ENCODE results near the gene TRMO.

The TRMO gene

GRCh38 chr9:97907046-97907445 lies 15.3 kb downstream of the TRMO start:
- no peak overlapping the region for H3K27ac ChIP-seq (ENCODE audit: low read depth, low read length)
- H3K36me3 ChIP-seq (ENCODE audit: control insufficient read depth, insufficient read depth, low read length), result no peaks in the 10 kb centered on the region
- H2BK15ac ChIP-seq (replicated peaks; ENCODE audit: low read depth), result no peak overlapping the region
- no peak overlapping the region for H4K5ac ChIP-seq (ENCODE audit: low read length)
- no peak overlapping the region for H3K4ac ChIP-seq (ENCODE audit: low read depth, low read length)
- H2AK5ac ChIP-seq (ENCODE audit: low read length), result no peak overlapping the region
- H3K79me2 ChIP-seq (ENCODE audit: control insufficient read depth, insufficient read depth, low read length), result no peaks in the 10 kb centered on the region
- H3K18ac ChIP-seq (ENCODE audit: low read length), result no peak overlapping the region
- no peak overlapping the region for H3K56ac ChIP-seq (ENCODE audit: low read length)
- H3K27me3 ChIP-seq (ENCODE audit: insufficient read depth, low read length, poor library complexity), result no peaks in the 10 kb centered on the region
- H3K4me3 ChIP-seq (ENCODE audit: low read length), result no peak overlapping the region
- H3K4me2 ChIP-seq (ENCODE audit: low read length), result no peak overlapping the region
- no peak overlapping the region for H3K9ac ChIP-seq (ENCODE audit: low read length)
- no peak for DNase-seq
- H3K23ac ChIP-seq (ENCODE audit: low read length), result no peak overlapping the region
- H2BK5ac ChIP-seq (ENCODE audit: low read length), result no peak overlapping the region
- H2BK120ac ChIP-seq (ENCODE audit: low read depth, low read length), result no peak overlapping the region
- WGBS (ENCODE audit: extremely low coverage, insufficient coverage, low lambda C conversion rate), result no CpG with 5 or more reads among the region's 3 CpGs
- H3K79me1 ChIP-seq (ENCODE audit: low read length), result no peaks in the 10 kb centered on the region
- no peak overlapping the region for H4K8ac ChIP-seq (ENCODE audit: low read depth, low read length)
- no peaks in the 10 kb centered on the region for H3K4me1 ChIP-seq (ENCODE audit: control insufficient read depth, low read depth, low read length)

- no CpG with 5 or more reads among the region's 12 CpGs for WGBS (ENCODE audit: extremely low coverage, insufficient coverage, low lambda C conversion rate)
- H3K56ac ChIP-seq (ENCODE audit: low read length), result no peak overlapping the region
- H2BK5ac ChIP-seq (ENCODE audit: low read length), result no peak overlapping the region
- H3K79me2 ChIP-seq (ENCODE audit: control insufficient read depth, insufficient read depth, low read length), result no peaks in the 10 kb centered on the region
- H2AK5ac ChIP-seq (ENCODE audit: low read length), result no peak overlapping the region
- H3K9ac ChIP-seq (ENCODE audit: low read length), result no peak overlapping the region
- no peak overlapping the region for H2BK15ac ChIP-seq (replicated peaks; ENCODE audit: low read depth)
- no peak overlapping the region for H3K18ac ChIP-seq (ENCODE audit: low read length)
- H3K27ac ChIP-seq (ENCODE audit: low read depth, low read length), result no peak overlapping the region
- no peak overlapping the region for H3K4ac ChIP-seq (ENCODE audit: low read depth, low read length)
- no peak overlapping the region for H4K5ac ChIP-seq (ENCODE audit: low read length)
- no peak overlapping the region for H3K4me2 ChIP-seq (ENCODE audit: low read length)
- no peak overlapping the region for H2BK120ac ChIP-seq (ENCODE audit: low read depth, low read length)
- H3K4me1 ChIP-seq (ENCODE audit: control insufficient read depth, low read depth, low read length), result no peaks in the 10 kb centered on the region
- H3K36me3 ChIP-seq (ENCODE audit: control insufficient read depth, insufficient read depth, low read length), result no peaks in the 10 kb centered on the region
- no peaks in the 10 kb centered on the region for H3K79me1 ChIP-seq (ENCODE audit: low read length)
- no peak for DNase-seq
- no peak overlapping the region for H3K23ac ChIP-seq (ENCODE audit: low read length)
- no peaks in the 10 kb centered on the region for H3K27me3 ChIP-seq (ENCODE audit: insufficient read depth, low read length, poor library complexity)
- no peak overlapping the region for H3K4me3 ChIP-seq (ENCODE audit: low read length)
- H4K8ac ChIP-seq (ENCODE audit: low read depth, low read length), result no peak overlapping the region
Measured at GRCh38 chr9:97906236-97906831, 16.0 kb downstream of the TRMO start.

- H2BK5ac ChIP-seq (ENCODE audit: low read length), result no peak overlapping the region
- no CpG with 5 or more reads among the region's 2 CpGs for WGBS (ENCODE audit: extremely low coverage, insufficient coverage, low lambda C conversion rate)
Measured at GRCh38 chr9:97905228-97905627, 17.1 kb downstream of the TRMO start.

GRCh38 chr9:97904725-97905124 lies 17.6 kb downstream of the TRMO start:
- Histone ChIP-seq H2BK15ac (replicated peaks; ENCODE audit: low read depth) (no peak overlapping the region), H3K23ac (ENCODE audit: low read length) (no peak overlapping the region), H2AK5ac (ENCODE audit: low read length) (no peak overlapping the region), H4K5ac (ENCODE audit: low read length) (no peak overlapping the region), H4K8ac (ENCODE audit: low read depth, low read length) (no peak overlapping the region), H3K9ac (ENCODE audit: low read length) (no peak overlapping the region), H3K56ac (ENCODE audit: low read length) (no peak overlapping the region), H3K27me3 (ENCODE audit: insufficient read depth, low read length, poor library complexity) (no peaks in the 10 kb centered on the region), H3K79me2 (ENCODE audit: control insufficient read depth, insufficient read depth, low read length) (no peaks in the 10 kb centered on the region), H2BK5ac (ENCODE audit: low read length) (no peak overlapping the region), H3K36me3 (ENCODE audit: control insufficient read depth, insufficient read depth, low read length) (no peaks in the 10 kb centered on the region), H2BK120ac (ENCODE audit: low read depth, low read length) (no peak overlapping the region), H3K18ac (ENCODE audit: low read length) (no peak overlapping the region), H3K4me3 (ENCODE audit: low read length) (no peak overlapping the region), H3K4me2 (ENCODE audit: low read length) (no peak overlapping the region), H3K79me1 (ENCODE audit: low read length) (no peaks in the 10 kb centered on the region), H3K4me1 (ENCODE audit: control insufficient read depth, low read depth, low read length) (no peaks in the 10 kb centered on the region), H3K4ac (ENCODE audit: low read depth, low read length) (no peak overlapping the region), H3K27ac (ENCODE audit: low read depth, low read length) (no peak overlapping the region)
- DNase-seq, result no peak
- WGBS (ENCODE audit: extremely low coverage, insufficient coverage, low lambda C conversion rate), result no CpG with 5 or more reads among the region's 9 CpGs

More at GRCh38 chr9:97905228-97905627, 17.1 kb downstream of the TRMO start:
- no peak overlapping the region for H2BK15ac ChIP-seq (replicated peaks; ENCODE audit: low read depth)
- H2BK120ac ChIP-seq (ENCODE audit: low read depth, low read length), result no peak overlapping the region
- no peaks in the 10 kb centered on the region for H3K79me2 ChIP-seq (ENCODE audit: control insufficient read depth, insufficient read depth, low read length)
- no peaks in the 10 kb centered on the region for H3K36me3 ChIP-seq (ENCODE audit: control insufficient read depth, insufficient read depth, low read length)
- H3K18ac ChIP-seq (ENCODE audit: low read length), result no peak overlapping the region
- no peak overlapping the region for H4K8ac ChIP-seq (ENCODE audit: low read depth, low read length)
- no peak overlapping the region for H3K4ac ChIP-seq (ENCODE audit: low read depth, low read length)
- H3K56ac ChIP-seq (ENCODE audit: low read length), result no peak overlapping the region
- H3K4me1 ChIP-seq (ENCODE audit: control insufficient read depth, low read depth, low read length), result no peaks in the 10 kb centered on the region
- no peak overlapping the region for H3K4me2 ChIP-seq (ENCODE audit: low read length)
- no peak overlapping the region for H3K4me3 ChIP-seq (ENCODE audit: low read length)
- DNase-seq, result no peak
- H3K27ac ChIP-seq (ENCODE audit: low read depth, low read length), result no peak overlapping the region
- H3K79me1 ChIP-seq (ENCODE audit: low read length), result no peaks in the 10 kb centered on the region
- no peak overlapping the region for H3K9ac ChIP-seq (ENCODE audit: low read length)
- H3K27me3 ChIP-seq (ENCODE audit: insufficient read depth, low read length, poor library complexity), result no peaks in the 10 kb centered on the region
- H3K23ac ChIP-seq (ENCODE audit: low read length), result no peak overlapping the region
- H4K5ac ChIP-seq (ENCODE audit: low read length), result no peak overlapping the region
- H2AK5ac ChIP-seq (ENCODE audit: low read length), result no peak overlapping the region

- Histone ChIP-seq H2BK15ac (replicated peaks; ENCODE audit: low read depth) (no peak overlapping the region), H3K9ac (ENCODE audit: low read length) (no peak overlapping the region), H3K79me1 (ENCODE audit: low read length) (no peaks in the 10 kb centered on the region), H3K4ac (ENCODE audit: low read depth, low read length) (no peak overlapping the region), H2BK120ac (ENCODE audit: low read depth, low read length) (no peak overlapping the region), H2AK5ac (ENCODE audit: low read length) (no peak overlapping the region), H3K18ac (ENCODE audit: low read length) (no peak overlapping the region), H3K4me2 (ENCODE audit: low read length) (no peak overlapping the region), H3K27ac (ENCODE audit: low read depth, low read length) (no peak overlapping the region), H3K27me3 (ENCODE audit: insufficient read depth, low read length, poor library complexity) (no peaks in the 10 kb centered on the region), H3K4me1 (ENCODE audit: control insufficient read depth, low read depth, low read length) (no peaks in the 10 kb centered on the region), H4K8ac (ENCODE audit: low read depth, low read length) (no peak overlapping the region), H2BK5ac (ENCODE audit: low read length) (no peak overlapping the region), H4K5ac (ENCODE audit: low read length) (no peak overlapping the region), H3K4me3 (ENCODE audit: low read length) (no peak overlapping the region), H3K79me2 (ENCODE audit: control insufficient read depth, insufficient read depth, low read length) (no peaks in the 10 kb centered on the region), H3K36me3 (ENCODE audit: control insufficient read depth, insufficient read depth, low read length) (no peaks in the 10 kb centered on the region), H3K56ac (ENCODE audit: low read length) (no peak overlapping the region), H3K23ac (ENCODE audit: low read length) (no peak overlapping the region)
- DNase-seq, result no peak
- WGBS (ENCODE audit: extremely low coverage, insufficient coverage, low lambda C conversion rate), result no CpG with 5 or more reads among the region's 1 CpG
Measured at GRCh38 chr9:97903177-97903576, 19.1 kb downstream of the TRMO start.
